B cell (primary cell): ENCODE results near the gene MNAT1.

Source experiments
- EZH2 ChIP-seq: IDR thresholded peaks from 2 replicates; pipeline ENCODE4 v1.6.1; 2012; ENCODE audit warnings: borderline replicate concordance, low read depth, mild to moderate bottlenecking, moderate library complexity, low read length; ENCODE audit not compliant: insufficient read depth, poor library complexity, severe bottlenecking
- TF ChIP-seq, protein P1 (sequence below): fragments of 200-600 bp; IDR thresholded peaks from one replicate; pipeline ENCODE4 v1.8.0; 2022; ENCODE audit warnings: antibody characterized with exemption, mild to moderate bottlenecking

DNA sequence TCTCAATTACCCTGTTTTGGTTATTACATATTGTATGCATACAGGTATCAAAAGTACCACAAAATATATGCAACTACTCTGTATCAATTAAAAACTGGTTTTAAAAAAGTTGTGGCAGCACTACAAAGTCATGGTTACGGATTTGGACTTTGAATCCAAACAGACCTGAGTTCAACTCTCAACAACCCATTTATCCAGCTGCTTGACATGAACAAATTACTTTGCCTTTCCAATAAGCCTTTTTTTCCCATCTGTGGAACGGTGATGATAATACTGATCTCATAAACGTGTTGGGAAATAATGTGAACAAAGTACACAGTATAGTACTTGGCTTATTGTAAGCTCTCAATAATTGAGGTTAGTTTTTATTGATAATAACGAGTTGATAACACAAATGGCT lies 85.0 kb downstream of the MNAT1 start:
- TF ChIP-seq, protein P1, sequence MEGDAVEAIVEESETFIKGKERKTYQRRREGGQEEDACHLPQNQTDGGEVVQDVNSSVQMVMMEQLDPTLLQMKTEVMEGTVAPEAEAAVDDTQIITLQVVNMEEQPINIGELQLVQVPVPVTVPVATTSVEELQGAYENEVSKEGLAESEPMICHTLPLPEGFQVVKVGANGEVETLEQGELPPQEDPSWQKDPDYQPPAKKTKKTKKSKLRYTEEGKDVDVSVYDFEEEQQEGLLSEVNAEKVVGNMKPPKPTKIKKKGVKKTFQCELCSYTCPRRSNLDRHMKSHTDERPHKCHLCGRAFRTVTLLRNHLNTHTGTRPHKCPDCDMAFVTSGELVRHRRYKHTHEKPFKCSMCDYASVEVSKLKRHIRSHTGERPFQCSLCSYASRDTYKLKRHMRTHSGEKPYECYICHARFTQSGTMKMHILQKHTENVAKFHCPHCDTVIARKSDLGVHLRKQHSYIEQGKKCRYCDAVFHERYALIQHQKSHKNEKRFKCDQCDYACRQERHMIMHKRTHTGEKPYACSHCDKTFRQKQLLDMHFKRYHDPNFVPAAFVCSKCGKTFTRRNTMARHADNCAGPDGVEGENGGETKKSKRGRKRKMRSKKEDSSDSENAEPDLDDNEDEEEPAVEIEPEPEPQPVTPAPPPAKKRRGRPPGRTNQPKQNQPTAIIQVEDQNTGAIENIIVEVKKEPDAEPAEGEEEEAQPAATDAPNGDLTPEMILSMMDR: no peak
- no peak for TF ChIP-seq EZH2
